ENCODE data around the gene ADD2.

The ADD2 gene

DNA sequence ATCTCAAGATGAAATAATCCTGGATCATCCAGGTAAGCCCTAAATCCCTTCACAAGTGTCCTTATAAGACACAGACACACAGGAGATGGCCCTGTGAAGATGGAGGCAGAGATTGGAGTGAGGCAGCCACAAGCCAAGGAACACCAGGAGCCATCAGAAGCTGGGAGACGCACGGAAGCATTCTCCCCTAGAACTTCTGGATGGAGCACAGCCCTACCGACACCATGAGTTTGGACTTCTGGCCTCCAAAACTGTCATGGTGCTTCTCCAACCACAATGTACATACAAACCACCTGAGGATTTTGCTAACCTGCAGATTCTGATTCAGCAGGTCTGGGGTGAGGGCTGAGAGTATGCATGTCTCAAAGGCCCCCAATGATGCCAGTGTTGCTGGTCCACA is 42.5 kb downstream of the ADD2 start:
- TF ChIP-seq, protein P1, sequence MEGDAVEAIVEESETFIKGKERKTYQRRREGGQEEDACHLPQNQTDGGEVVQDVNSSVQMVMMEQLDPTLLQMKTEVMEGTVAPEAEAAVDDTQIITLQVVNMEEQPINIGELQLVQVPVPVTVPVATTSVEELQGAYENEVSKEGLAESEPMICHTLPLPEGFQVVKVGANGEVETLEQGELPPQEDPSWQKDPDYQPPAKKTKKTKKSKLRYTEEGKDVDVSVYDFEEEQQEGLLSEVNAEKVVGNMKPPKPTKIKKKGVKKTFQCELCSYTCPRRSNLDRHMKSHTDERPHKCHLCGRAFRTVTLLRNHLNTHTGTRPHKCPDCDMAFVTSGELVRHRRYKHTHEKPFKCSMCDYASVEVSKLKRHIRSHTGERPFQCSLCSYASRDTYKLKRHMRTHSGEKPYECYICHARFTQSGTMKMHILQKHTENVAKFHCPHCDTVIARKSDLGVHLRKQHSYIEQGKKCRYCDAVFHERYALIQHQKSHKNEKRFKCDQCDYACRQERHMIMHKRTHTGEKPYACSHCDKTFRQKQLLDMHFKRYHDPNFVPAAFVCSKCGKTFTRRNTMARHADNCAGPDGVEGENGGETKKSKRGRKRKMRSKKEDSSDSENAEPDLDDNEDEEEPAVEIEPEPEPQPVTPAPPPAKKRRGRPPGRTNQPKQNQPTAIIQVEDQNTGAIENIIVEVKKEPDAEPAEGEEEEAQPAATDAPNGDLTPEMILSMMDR (IDR thresholded peaks at IDR 0.05; ENCODE audit: insufficient read depth, low read length, poor library complexity, severe bottlenecking): no peak
- H3K36me3 ChIP-seq (ENCODE audit: control insufficient read depth, insufficient read depth, low read length): no peaks in the 10 kb centered on the region
- H3K27me3 ChIP-seq (replicated peaks; ENCODE audit: control insufficient read depth, insufficient read depth, low read length): no peaks in the 10 kb centered on the region; the same call in 1 of the 2 replicates
- no peak overlapping the region for H3K4me3 ChIP-seq (replicated peaks; ENCODE audit: low read depth, low read length)
- DNase-seq (ENCODE audit: extremely low read depth, insufficient read length): no peak

DNA sequence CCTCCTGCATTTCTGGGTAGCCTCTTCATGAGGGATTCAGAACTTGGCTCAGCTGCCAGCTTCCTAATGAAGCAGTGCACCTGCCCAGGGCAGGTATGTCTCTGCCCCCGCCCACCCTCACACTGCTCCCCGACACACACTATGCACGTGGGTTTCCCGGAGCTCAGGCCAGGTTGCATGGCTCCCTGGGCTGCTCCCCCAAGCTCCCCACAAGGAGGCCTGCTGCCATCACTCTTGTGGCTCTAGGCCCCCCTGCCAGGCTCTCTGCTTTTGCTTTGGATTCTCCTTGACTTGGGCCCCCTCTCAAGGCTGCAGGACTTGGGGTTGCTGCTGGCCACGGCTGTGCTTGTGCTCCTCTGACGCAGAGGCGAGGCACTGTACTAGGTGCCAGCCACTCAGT is 43.6 kb downstream of the ADD2 start:
- no peak for DNase-seq (ENCODE audit: extremely low read depth, insufficient read length)
- Histone ChIP-seq H3K4me3 (replicated peaks; ENCODE audit: low read depth, low read length) (no peak overlapping the region), H3K27me3 (replicated peaks; ENCODE audit: control insufficient read depth, insufficient read depth, low read length) (no peaks in the 10 kb centered on the region; the same call in 1 of the 2 replicates), H3K36me3 (ENCODE audit: control insufficient read depth, insufficient read depth, low read length) (no peaks in the 10 kb centered on the region)
- TF ChIP-seq, protein P1 (IDR thresholded peaks at IDR 0.05; ENCODE audit: insufficient read depth, low read length, poor library complexity, severe bottlenecking): no peak

DNA sequence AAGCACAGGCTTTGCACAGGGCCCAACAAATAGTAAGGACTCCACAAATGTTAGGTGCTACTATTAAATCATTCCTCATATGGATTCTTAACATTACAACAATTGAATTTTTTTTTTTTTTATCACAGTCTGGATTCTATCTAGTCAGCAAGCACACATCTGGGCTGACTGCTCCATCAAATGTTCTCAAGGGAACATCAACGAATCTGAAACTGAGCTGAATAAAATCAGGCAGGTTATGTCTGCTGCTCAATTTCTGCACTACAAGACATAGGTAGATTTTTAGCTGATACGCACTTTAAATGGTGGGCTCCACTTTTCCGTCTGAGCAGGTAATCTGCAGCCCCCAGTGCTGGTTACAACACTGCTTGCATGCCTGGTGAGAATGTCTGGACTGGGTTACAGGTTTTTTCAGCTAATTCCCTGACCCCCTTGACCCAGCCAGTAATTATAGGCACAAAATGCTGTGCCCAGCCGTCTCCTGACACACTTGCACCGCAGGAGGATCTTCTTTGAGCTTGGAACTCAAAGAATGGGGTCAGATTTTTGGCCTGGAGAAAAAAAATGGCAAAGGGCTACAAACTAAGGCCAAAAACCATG is 44.6 kb downstream of the ADD2 start:
- Histone ChIP-seq H3K27me3 (replicated peaks; ENCODE audit: control insufficient read depth, insufficient read depth, low read length) (no peaks in the 10 kb centered on the region; the same call in 1 of the 2 replicates), H3K36me3 (ENCODE audit: control insufficient read depth, insufficient read depth, low read length) (no peaks in the 10 kb centered on the region), H3K4me3 (replicated peaks; ENCODE audit: low read depth, low read length) (no peak overlapping the region)
- no peak for DNase-seq (ENCODE audit: extremely low read depth, insufficient read length)
- TF ChIP-seq, protein P1 (IDR thresholded peaks at IDR 0.05; ENCODE audit: insufficient read depth, low read length, poor library complexity, severe bottlenecking): no peak

DNA sequence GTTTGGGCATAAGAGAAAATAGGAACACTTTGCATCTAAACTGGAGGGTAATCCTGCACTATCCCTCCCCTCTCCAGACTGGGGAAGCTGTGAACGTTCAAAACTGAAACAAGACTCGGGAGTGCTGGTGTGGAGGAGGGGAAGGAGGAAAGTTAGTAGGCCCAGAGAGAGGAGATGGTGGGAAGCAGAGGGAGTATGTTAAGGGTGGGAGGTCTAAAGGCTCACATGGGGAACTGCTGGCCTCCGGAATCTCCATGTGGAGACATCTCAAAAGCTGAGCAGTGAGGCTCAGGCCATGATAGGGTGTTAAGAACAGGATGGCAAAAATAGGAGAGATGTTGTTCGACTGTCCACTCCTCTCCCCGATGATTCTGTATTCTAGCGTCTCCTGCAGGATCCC is 47.9 kb downstream of the ADD2 start:
- no peaks in the 10 kb centered on the region for H3K27me3 ChIP-seq (replicated peaks; ENCODE audit: control insufficient read depth, insufficient read depth, low read length)
- no peak for DNase-seq (ENCODE audit: extremely low read depth, insufficient read length)
- no peak overlapping the region for H3K4me3 ChIP-seq (replicated peaks; ENCODE audit: low read depth, low read length)
- TF ChIP-seq, protein P1 (IDR thresholded peaks at IDR 0.05; ENCODE audit: insufficient read depth, low read length, poor library complexity, severe bottlenecking): no peak
- no peaks in the 10 kb centered on the region for H3K36me3 ChIP-seq (ENCODE audit: control insufficient read depth, insufficient read depth, low read length)

DNA sequence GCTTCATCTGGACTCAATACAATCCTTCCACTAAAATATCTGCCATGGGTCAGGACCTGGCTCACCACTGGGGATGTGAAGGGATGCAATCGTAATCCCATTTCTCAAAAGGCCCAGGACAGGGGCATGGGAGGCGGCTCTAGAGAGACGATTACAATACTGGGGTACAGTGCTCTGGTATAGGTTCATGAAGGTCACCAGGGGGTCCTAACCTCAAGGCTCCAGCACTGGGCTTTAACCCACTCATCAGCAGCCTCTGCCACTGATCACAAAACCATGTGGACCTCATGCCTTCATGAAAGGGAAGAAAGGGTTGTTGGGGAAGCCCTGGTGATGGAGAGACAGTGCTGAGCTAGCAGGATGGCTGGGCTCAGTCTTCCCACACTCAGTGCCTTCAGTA is 48.8 kb downstream of the ADD2 start:
- DNase-seq (ENCODE audit: extremely low read depth, insufficient read length): no peak
- TF ChIP-seq, protein P1 (IDR thresholded peaks at IDR 0.05; ENCODE audit: insufficient read depth, low read length, poor library complexity, severe bottlenecking): no peak
- H3K36me3 ChIP-seq (ENCODE audit: control insufficient read depth, insufficient read depth, low read length): no peaks in the 10 kb centered on the region
- H3K27me3 ChIP-seq (replicated peaks; ENCODE audit: control insufficient read depth, insufficient read depth, low read length): no peaks in the 10 kb centered on the region
- no peak overlapping the region for H3K4me3 ChIP-seq (replicated peaks; ENCODE audit: low read depth, low read length)

DNA sequence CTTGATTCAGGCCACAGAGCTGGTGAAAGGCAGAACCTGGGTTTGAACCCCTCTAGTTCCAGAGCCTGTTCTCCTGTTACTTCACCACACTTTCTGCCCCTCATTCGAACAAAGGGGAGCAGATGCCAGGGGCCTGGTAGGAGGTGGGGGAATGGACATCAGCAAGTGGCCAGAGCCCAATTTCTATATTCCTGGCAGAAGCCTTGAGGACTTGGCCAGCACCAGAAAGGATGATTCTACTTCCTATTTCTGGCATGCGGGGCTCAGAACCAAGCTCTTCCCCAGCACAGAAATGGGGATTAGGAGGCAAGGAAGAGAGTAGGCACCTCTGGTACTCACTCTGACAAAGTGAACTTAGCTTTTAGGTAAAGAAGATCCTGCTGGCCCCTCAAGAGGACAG is 49.3 kb downstream of the ADD2 start:
- Histone ChIP-seq H3K27me3 (replicated peaks; ENCODE audit: control insufficient read depth, insufficient read depth, low read length) (no peaks in the 10 kb centered on the region), H3K4me3 (replicated peaks; ENCODE audit: low read depth, low read length) (no peak overlapping the region), H3K36me3 (ENCODE audit: control insufficient read depth, insufficient read depth, low read length) (no peaks in the 10 kb centered on the region)
- TF ChIP-seq, protein P1 (IDR thresholded peaks at IDR 0.05; ENCODE audit: insufficient read depth, low read length, poor library complexity, severe bottlenecking): no peak
- DNase-seq (ENCODE audit: extremely low read depth, insufficient read length): no peak

Data from GM06990 (cell line).